Activated CD8-positive, alpha-beta memory T cell treated with anti-CD3 and anti-CD28 coated beads for 4 hours (primary cell): ENCODE results near the gene EFEMP2.

Experiments
- DNase-seq, 2 donors: peaks; one replicate each; pipeline ENCODE4 v3.0.0-alpha.2; 2020; ENCODE audit warnings: low read depth in 2 of 2

Gene EFEMP2

GRCh38 chr11:65826984-65827735, 45.4 kb downstream of the EFEMP2 start:
- no peak for DNase-seq

GRCh38 chr11:65822776-65823528, 49.6 kb downstream of the EFEMP2 start:
- no peak for DNase-seq

- DNase-seq = no peak
These were observed 51.5 kb downstream of the EFEMP2 start for GRCh38 chr11:65821107-65821506.

- peak; percentile 82 to 91 for DNase-seq
These were observed 54.5 kb downstream of the EFEMP2 start for GRCh38 chr11:65817835-65818680.

- no peak for DNase-seq
These were observed 55.2 kb downstream of the EFEMP2 start for GRCh38 chr11:65817312-65817834.

- DNase-seq = no peak
These were observed 55.9 kb downstream of the EFEMP2 start for GRCh38 chr11:65816696-65817095.
